SU-DHL-6 (cell line): Measurements from ENCODE around the gene EXD2.

Experiments used
- H2AFZ ChIP-seq: fragments of 200-600 bp; sonication (generic); 2 replicates; pipeline ENCODE4 v1.6.1; 2014; ENCODE audit warnings: low read depth, mild to moderate bottlenecking, moderate library complexity, mixed read lengths, antibody characterized with exemption, low read length; ENCODE audit not compliant: severe bottlenecking
- H3F3A ChIP-seq: fragments of 200-600 bp; shearing (Covaris generic); 2 replicates; pipeline ENCODE4 v1.6.0; 2016; ENCODE audit warnings: antibody characterized with exemption, mild to moderate bottlenecking; ENCODE audit not compliant: insufficient read depth
- H3K27ac ChIP-seq: fragments of 200-600 bp; sonication (generic); 2 replicates; pipeline ENCODE4 v1.5.1; 2016; ENCODE audit warnings: low read depth, mild to moderate bottlenecking, low read length, moderate library complexity, mixed read lengths
- H3K27me3 ChIP-seq: fragments of 200-600 bp; sonication (generic), shearing (Covaris generic); 2 replicates; pipeline ENCODE4 v1.6.0; 2014; ENCODE audit warnings: mild to moderate bottlenecking, low read length
- H3K36me3 ChIP-seq: fragments of 200-600 bp; sonication (generic); 2 replicates; pipeline ENCODE4 v1.6.1; 2014; ENCODE audit warnings: mild to moderate bottlenecking, low read length, mixed read lengths
- H3K4me2 ChIP-seq: fragments of 300-600, 200-600 bp; shearing (Covaris generic), sonication (generic); 2 replicates; pipeline ENCODE4 v1.6.0; 2014; ENCODE audit warnings: low read length, low read depth, mild to moderate bottlenecking; ENCODE audit not compliant: poor library complexity, severe bottlenecking
- H3K4me3 ChIP-seq: fragments of 200-600 bp; sonication (generic); 2 replicates; pipeline ENCODE4 v1.5.1; 2014; ENCODE audit warnings: antibody characterized with exemption, low read length, mild to moderate bottlenecking, mixed read lengths; ENCODE audit not compliant: insufficient read depth, poor library complexity, severe bottlenecking
- H3K79me2 ChIP-seq: fragments of 200-600 bp; sonication (generic); 2 replicates; pipeline ENCODE4 v1.6.1; 2014; ENCODE audit warnings: mild to moderate bottlenecking, low read length, moderate library complexity; ENCODE audit not compliant: insufficient read depth
- H3K9ac ChIP-seq: fragments of 200-600 bp; sonication (generic); 2 replicates; pipeline ENCODE4 v1.7.0; 2014; ENCODE audit warnings: mild to moderate bottlenecking, low read length
- H3K9me2 ChIP-seq: fragments of 200-600 bp; sonication (generic); replicated peaks from 2 replicates; pipeline ENCODE4 v1.6.1; 2014; ENCODE audit warnings: low read length; ENCODE audit not compliant: insufficient read depth
- H3K9me3 ChIP-seq: fragments of 200-600 bp; sonication (generic); 2 replicates; pipeline ENCODE4 v1.6.1; 2014; ENCODE audit warnings: low read length, mixed read lengths; ENCODE audit not compliant: insufficient read depth
- H4K20me1 ChIP-seq: fragments of 200-600 bp; sonication (generic); 2 replicates; pipeline ENCODE4 v1.6.1; 2014; ENCODE audit warnings: low read depth, mild to moderate bottlenecking, antibody characterized with exemption, low read length, moderate library complexity, mixed read lengths
- CTCF ChIP-seq: fragments of 200-600 bp; sonication (generic); IDR thresholded peaks from one replicate; pipeline ENCODE4 v1.5.1; 2017; ENCODE audit warnings: antibody characterized with exemption, mild to moderate bottlenecking, low read length, moderate library complexity; ENCODE audit not compliant: insufficient read depth, poor library complexity, severe bottlenecking
- EZH2phosphoT487 ChIP-seq: fragments of 200-600 bp; sonication (generic), shearing (Covaris generic); conservative IDR thresholded peaks from 2 replicates; pipeline ENCODE4 v1.6.1; 2018; ENCODE audit warnings: mild to moderate bottlenecking, antibody characterized with exemption, low read length, moderate library complexity, mixed read lengths

Gene EXD2

GRCh38 chr14:69261761-69262331 is 70.5 kb downstream of the EXD2 start:
- Histone ChIP-seq H3K4me3 (no peak overlapping the region), H3K27ac (no peak overlapping the region), H3K4me2 (no peak overlapping the region), H3K79me2 (no peaks in the 10 kb centered on the region), H4K20me1 (no peaks in the 10 kb centered on the region), H3F3A (no peaks in the 10 kb centered on the region), H2AFZ (no peak overlapping the region), H3K9me3 (no peaks in the 10 kb centered on the region), H3K9me2 (no peaks in the 10 kb centered on the region), H3K36me3 (no peaks in the 10 kb centered on the region), H3K9ac (no peak overlapping the region), H3K27me3 (no peaks in the 10 kb centered on the region)
- TF ChIP-seq CTCF, result no peak
- no peak for TF ChIP-seq EZH2phosphoT487

- H3K9me3 ChIP-seq, result no peaks in the 10 kb centered on the region
- no peaks in the 10 kb centered on the region for H3K9me2 ChIP-seq
- H3K27ac ChIP-seq, result no peak overlapping the region
- no peaks in the 10 kb centered on the region for H4K20me1 ChIP-seq
- TF ChIP-seq EZH2phosphoT487 (no peak), CTCF (no peak)
- H3K79me2 ChIP-seq, result no peaks in the 10 kb centered on the region
- H3K4me3 ChIP-seq, result no peak overlapping the region
- H3F3A ChIP-seq, result no peaks in the 10 kb centered on the region
- H2AFZ ChIP-seq, result no peak overlapping the region
- H3K4me2 ChIP-seq, result no peak overlapping the region
- H3K27me3 ChIP-seq, result no peaks in the 10 kb centered on the region
- H3K9ac ChIP-seq, result no peak overlapping the region
- no peaks in the 10 kb centered on the region for H3K36me3 ChIP-seq
These were observed 71.2 kb downstream of the EXD2 start for GRCh38 chr14:69262516-69262915.

GRCh38 chr14:69263364-69263763 is 72.1 kb downstream of the EXD2 start:
- no peak overlapping the region for H2AFZ ChIP-seq
- H3K27me3 ChIP-seq, result no peaks in the 10 kb centered on the region
- H3K4me3 ChIP-seq, result no peak overlapping the region
- H3K36me3 ChIP-seq, result no peaks in the 10 kb centered on the region
- H3K4me2 ChIP-seq, result no peak overlapping the region
- H3K27ac ChIP-seq, result no peak overlapping the region
- no peaks in the 10 kb centered on the region for H3K9me3 ChIP-seq
- H4K20me1 ChIP-seq, result no peaks in the 10 kb centered on the region
- no peaks in the 10 kb centered on the region for H3K9me2 ChIP-seq
- TF ChIP-seq EZH2phosphoT487 (no peak), CTCF (no peak)
- H3K9ac ChIP-seq, result no peak overlapping the region
- H3K79me2 ChIP-seq, result no peaks in the 10 kb centered on the region
- no peaks in the 10 kb centered on the region for H3F3A ChIP-seq

GRCh38 chr14:69263771-69264170 is 72.5 kb downstream of the EXD2 start:
- Histone ChIP-seq H3K9ac (no peak overlapping the region), H3K9me2 (no peaks in the 10 kb centered on the region), H3K4me2 (no peak overlapping the region), H3K27ac (no peak overlapping the region), H4K20me1 (no peaks in the 10 kb centered on the region), H3K9me3 (no peaks in the 10 kb centered on the region), H3K36me3 (no peaks in the 10 kb centered on the region), H3K4me3 (no peak overlapping the region), H3F3A (no peaks in the 10 kb centered on the region), H3K27me3 (no peaks in the 10 kb centered on the region), H3K79me2 (no peaks in the 10 kb centered on the region), H2AFZ (no peak overlapping the region)
- no peak for TF ChIP-seq CTCF
- no peak; the same call in 1 of the 2 replicates for TF ChIP-seq EZH2phosphoT487
